NCI-H748 (cell line): ENCODE results near the gene SEMA4G.
A peak's percentile ranks its signal among the peaks of the same experiment; 100 is the strongest.

Experiments used
- DNase-seq: peaks from one replicate; lab custom pipeline; 2025; ENCODE audit not compliant: unreplicated experiment; lab: John Stamatoyannopoulos, UW

Gene SEMA4G

GRCh38 chr10:100969187-100970075, at the start of gene SEMA4G:
SEMA4G (plus strand) TSS chr10:100969504; CDS start chr10:100972913, 3,409 bp downstream.
- DNase-seq, result peak; percentile 55

DNA sequence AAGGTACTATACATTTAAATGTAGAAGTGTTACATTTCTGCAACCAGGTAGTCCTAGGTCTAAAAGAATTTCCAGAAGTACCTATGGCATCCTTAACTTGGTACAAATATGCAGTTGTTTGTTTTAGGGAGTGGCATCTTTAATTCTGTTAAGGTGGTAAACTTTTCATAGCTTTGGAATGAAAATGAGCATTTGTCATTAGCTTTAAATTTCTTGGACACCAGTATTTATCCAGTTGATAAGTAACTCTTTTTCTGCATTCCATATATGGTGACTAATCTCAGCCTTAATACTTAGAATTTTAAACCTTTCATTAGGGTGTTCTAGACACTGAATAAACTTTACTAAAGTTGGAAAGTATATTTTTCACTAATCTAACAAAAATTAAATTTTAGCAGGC, 45.7 kb upstream of the SEMA4G start:
- DNase-seq, result no peak

- no peak for DNase-seq
Measured at GRCh38 chr10:100927266-100927665, 42.0 kb upstream of the SEMA4G start.

- no peak for DNase-seq
Measured at GRCh38 chr10:100928039-100928438, 41.3 kb upstream of the SEMA4G start.

- no peak for DNase-seq
Measured at GRCh38 chr10:100930368-100930767, 38.9 kb upstream of the SEMA4G start.

- DNase-seq, result no peak
Measured at GRCh38 chr10:100934084-100934659, 35.1 kb upstream of the SEMA4G start.

- DNase-seq, result no peak
Measured at GRCh38 chr10:100939763-100940344, 29.4 kb upstream of the SEMA4G start.

DNA sequence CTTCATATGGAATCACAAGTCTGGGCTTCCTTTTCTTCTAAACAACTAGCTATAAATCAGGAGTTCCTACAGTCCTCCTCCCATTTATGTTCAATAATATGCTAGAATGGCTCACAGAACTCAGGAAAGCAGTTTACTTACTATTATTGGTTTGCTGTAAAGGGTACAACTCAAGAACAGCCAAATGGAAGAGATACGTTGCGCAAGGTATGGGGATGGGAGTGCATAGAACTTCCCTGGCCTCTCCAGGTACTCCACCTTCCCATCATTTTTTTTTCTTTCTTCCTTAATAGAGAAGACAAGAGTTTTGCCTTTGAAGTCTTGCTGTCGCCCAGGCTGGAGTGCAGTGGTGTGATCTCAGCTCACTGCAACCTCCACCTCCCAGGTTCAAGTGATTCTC, 27.1 kb upstream of the SEMA4G start:
- DNase-seq, result no peak

- no peak for DNase-seq
Measured at GRCh38 chr10:100943508-100943907, 25.8 kb upstream of the SEMA4G start.

- DNase-seq, result no peak
Measured at GRCh38 chr10:100945754-100946153, 23.6 kb upstream of the SEMA4G start.

DNA sequence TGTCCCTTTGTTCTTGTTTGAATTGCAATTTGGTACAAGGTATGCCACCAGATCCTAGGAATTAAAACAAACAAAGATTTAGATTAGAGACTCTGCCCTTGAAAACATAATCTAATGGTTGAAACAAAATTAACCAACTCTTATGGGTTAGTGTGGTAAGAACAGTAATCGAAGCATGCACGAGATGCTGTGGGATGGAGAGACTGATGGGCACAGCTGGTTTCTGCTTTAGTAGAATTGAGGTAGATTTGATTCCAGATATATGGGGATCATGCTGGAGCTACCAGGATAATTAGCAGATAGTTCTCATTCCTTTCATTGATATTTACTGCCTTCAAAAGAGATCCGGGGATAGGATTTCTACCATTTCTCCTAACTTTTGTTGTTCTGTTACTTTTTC, 20.4 kb upstream of the SEMA4G start:
- no peak for DNase-seq

DNA sequence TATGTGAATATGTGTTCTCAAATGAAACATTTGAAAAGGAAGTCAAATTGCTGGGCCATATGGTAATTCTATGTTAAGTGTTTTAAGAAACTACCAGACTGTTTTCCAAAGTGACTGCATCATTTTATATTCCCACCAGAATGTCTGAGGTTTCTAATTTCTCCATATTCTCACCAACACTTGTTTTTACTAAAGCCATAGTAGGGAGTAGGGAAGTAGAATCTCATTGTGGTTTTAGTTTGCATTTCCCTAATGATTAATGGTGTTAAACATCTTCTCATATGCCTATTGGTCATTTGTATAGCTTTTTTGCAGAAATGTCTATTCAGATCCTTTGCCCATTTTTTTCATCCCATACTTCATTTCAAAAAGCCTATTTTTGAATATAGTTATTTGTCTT, 9.1 kb upstream of the SEMA4G start:
- DNase-seq, result no peak

DNA sequence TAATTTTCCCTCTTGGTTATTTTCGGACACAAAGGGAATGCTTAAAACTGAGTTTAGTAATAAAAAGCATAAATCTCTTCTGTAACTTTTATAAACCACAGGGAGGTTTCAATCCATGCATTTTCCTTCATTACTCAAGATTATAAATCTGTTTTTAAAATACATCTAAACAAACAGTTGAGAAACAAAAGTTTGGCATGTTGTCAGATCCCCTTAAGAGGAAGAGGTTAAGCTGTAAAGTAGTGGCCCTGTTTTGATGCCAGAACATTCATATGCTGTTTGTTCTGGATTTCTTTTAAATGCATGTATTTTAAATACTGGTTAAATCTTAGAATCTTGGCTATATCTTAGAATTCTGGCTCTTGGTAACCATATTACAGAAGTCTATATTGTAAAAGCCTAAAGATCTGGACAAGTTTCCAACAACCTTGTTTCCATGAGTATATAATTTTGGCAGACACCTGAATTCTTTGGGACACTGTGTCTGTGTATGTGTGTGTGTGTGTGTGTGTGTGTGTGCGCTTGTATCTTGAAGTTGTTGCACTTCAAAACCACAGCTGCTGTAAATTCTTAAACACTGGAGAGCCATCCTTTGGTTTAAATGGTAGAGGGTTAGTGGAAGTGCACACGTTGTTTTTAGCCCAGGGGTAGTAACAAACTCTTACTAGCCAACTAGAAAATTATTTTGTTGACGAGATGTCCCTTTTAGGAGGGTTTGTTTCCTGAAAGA, 6.8 kb upstream of the SEMA4G start:
- no peak for DNase-seq

- DNase-seq, result no peak
Measured at GRCh38 chr10:100963826-100964225, 5.5 kb upstream of the SEMA4G start.

- DNase-seq, result no peak
Measured at GRCh38 chr10:100965820-100966219, 3.5 kb upstream of the SEMA4G start.

DNA sequence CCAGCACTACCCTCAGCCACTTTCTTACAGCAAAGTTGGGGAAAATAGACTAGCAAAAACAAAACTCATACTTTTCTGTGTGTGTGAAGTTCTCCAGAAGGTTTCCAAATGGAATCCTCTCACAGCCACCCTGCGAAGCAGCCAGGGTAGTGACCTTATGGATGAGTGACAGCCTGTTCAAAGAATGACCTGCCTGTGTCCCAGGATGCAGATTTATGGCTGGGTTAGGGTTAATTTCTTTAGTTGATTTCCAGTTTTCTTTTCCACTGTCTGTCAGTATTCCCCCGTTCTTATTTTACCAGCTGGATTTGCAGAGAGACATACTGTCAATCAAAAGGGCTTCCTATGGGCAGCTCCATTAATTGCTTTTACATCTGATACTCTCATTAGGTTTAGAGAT, 2.4 kb upstream of the SEMA4G start:
- DNase-seq, result no peak

- DNase-seq, result no peak
Measured at GRCh38 chr10:100967332-100967731, 2.0 kb upstream of the SEMA4G start.

DNA sequence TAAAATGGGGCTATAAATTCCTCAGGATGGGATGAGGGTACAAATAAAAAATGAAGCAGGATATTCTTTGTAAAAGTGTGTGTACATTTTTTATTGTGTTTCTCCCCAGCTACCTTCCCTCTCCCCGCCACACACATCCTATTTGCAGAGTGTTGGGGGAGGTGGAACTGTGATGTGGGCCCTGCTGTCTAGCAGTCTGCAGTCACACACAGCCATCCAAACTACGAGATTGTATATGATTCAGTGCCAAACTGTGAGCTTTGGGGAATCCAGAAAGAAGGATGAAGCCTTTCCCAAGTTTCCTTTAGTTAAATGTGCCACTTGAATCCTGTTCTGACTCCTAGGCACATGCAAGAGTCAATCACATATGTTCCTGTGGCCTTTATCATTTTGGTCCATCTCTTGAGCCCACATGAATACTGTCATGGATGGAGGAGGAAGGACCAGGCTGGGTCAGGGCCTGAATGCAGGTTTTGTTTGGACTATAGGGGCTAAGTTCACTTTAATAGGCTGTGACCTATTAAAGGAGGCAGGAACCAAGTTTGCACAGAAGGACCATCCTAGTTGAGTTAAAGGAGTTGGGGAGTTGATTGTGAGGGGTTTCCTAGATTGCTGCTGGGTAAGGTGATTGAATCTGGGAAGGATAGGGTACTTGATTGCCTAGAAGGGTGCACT, 1.1 kb upstream of the SEMA4G start:
- no peak for DNase-seq

GRCh38 chr10:100968863-100969186, 479 bp upstream of the SEMA4G start:
- no peak for DNase-seq

DNA sequence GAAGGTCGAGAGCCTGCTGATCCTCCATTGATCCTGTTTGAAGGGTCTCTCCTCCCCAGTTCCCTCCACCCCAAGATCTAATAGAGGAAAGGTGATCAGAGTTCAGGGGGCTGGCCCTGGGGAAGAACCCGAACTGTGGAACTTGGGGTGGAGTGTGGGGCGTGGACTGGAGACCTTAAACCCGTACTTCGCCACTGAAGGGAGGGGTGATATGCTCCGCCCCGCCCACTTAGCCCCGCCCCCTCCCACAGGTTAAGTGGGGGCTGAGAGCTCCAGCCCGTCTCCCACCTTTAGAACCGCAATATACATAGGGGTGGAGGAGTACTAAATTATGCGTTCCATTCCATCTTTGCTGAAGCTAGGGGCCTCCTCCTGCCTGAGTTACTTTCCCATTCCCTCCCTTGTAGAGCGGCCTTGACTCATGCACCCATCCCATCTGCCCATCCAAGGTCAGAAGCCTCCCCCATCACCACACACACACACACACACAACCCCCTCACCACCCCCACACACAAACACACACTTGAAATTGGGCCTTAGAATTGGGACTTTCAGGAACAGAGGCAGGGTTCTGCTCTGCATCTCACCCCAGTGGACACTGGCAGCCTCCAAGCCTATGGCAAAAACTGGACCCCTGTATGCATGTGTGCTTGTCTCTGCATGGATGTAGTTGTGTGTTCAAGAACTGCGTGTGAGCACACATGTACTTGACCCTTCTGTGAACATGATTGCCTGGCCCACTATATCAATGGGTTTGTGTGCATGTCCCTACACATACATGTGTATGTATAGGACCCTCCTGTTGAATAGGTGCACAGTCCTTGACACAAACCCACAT, 991 bp downstream of the SEMA4G start:
- peak; percentile 37 for DNase-seq
